GM18868 (cell line): ENCODE results near the gene ALPG.

ENCODE experiments used
- ATAC-seq: cut with Tn5 transposase; IDR thresholded peaks from one replicate; pipeline ENCODE4 v1.9.1; 2021; ENCODE audit warnings: mild to moderate bottlenecking, moderate library complexity; ENCODE audit not compliant: unreplicated experiment

The ALPG gene

GRCh38 chr2:232456296-232457120 lies 49.9 kb downstream of the ALPG start:
- ATAC-seq = no peak

- ATAC-seq = no peak
Observed at GRCh38 chr2:232457121-232458011, 50.7 kb downstream of the ALPG start.

DNA sequence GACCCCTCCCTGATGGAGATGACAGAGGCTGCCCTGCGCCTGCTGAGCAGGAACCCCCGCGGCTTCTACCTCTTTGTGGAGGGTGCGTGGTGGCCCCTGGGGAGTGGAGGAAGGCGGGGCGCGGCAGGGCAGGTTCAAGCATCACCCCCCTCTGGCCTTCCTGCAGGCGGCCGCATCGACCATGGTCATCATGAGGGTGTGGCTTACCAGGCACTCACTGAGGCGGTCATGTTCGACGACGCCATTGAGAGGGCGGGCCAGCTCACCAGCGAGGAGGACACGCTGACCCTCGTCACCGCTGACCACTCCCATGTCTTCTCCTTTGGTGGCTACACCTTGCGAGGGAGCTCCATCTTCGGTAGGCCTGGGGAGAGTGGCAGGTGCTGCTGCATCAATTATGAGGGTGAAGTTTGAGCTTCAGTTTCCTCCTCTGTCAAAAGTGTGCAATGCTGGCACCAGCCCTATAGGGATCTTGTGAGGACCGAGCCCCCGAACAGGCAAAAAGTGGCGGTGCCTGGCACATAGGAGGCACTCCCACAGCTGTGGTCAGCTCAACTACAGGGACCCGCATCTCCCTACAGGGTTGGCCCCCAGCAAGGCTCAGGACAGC lies 51.5 kb downstream of the ALPG start:
- no peak for ATAC-seq

- ATAC-seq = no peak
Observed at GRCh38 chr2:232458661-232459418, 52.2 kb downstream of the ALPG start.

DNA sequence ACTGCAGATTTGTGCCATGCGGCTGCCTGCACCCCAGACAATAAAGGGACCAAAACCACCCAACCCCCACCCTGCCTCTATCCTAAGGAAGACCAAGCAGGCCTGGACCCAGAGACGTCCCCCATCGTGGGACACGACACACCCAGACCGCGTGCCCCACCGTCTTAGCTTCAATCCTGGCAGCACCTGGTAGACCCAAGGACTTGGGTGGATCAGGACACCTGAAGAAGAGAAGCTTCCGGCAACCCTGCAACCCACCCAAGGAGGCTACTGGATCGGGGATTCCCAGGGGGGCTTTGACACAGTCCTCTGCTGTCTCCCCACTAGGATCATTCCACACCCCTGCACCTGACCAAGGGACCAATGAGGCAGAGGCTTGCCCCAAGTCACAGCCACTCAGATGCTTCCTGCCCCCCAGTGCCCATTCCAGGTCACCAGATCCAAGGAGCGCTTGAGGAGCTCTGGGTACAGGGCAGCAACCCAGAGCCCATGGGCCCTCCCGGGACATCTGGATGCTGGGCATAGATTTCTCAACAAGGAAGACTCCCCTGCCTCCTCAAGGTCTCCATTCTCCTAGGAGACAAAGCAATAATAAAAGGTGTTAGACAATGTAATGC lies 52.9 kb downstream of the ALPG start:
- no peak for ATAC-seq

DNA sequence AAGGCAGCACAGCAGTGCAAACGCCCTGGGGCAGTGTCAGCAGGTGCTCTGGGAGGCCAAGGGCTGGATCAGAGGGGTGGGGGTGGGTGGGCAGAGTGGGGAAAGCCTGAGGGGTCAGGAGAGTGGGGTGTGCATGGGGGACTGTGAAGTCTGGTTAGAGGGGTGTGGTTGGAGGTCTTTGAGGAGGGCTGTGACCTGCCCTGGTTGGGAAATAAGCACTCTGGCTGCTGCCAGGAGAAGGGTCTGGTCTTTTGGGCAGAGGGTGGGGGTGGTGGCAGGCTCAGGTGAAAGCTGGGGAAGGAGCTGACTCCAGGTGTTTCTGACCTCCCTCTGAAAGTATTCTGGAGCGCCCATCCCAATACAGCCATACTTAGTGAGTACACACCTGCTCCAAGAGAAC lies 53.5 kb downstream of the ALPG start:
- ATAC-seq = no peak
